IPS DF 4.7 (cell line): ENCODE data around the gene ANKRD33.
"Not testable (repeated sequence)": the region's sequence is repeated elsewhere in the genome, so short reads cannot be mapped to it uniquely, and the experiment has no call there.

Source experiments
- DNase-seq: peaks from one replicate; pipeline ENCODE4 v3.0.0-alpha.2; 2013; ENCODE audit warnings: low spot score; ENCODE audit errors: extremely low read depth

Gene ANKRD33

GRCh38 chr12:51879102-51879501, 8.8 kb upstream of the ANKRD33 start:
- DNase-seq: no peak

- no peak for DNase-seq
Measured at GRCh38 chr12:51883295-51883694, 4.6 kb upstream of the ANKRD33 start.

GRCh38 chr12:51883998-51884675, 3.8 kb upstream of the ANKRD33 start:
- no peak for DNase-seq

GRCh38 chr12:51884676-51885229, 3.1 kb upstream of the ANKRD33 start:
- no peak for DNase-seq

GRCh38 chr12:51885294-51886020, 2.4 kb upstream of the ANKRD33 start:
- not testable (repeated sequence) for DNase-seq

GRCh38 chr12:51886021-51886710, 1.7 kb upstream of the ANKRD33 start:
- no peak for DNase-seq

GRCh38 chr12:51888316-51889215, 663 bp downstream of the ANKRD33 start:
- no peak for DNase-seq

- DNase-seq: no peak
Measured at GRCh38 chr12:51889216-51890132, 1.6 kb downstream of the ANKRD33 start.

GRCh38 chr12:51890133-51890464, 2.2 kb downstream of the ANKRD33 start:
- DNase-seq: no peak

GRCh38 chr12:51890511-51891171, 2.7 kb downstream of the ANKRD33 start:
- DNase-seq: no peak

GRCh38 chr12:51891843-51892242, 3.9 kb downstream of the ANKRD33 start:
- DNase-seq: no peak

GRCh38 chr12:51893786-51894185, 5.9 kb downstream of the ANKRD33 start:
- no peak for DNase-seq

GRCh38 chr12:51895378-51896135, 7.7 kb downstream of the ANKRD33 start:
- DNase-seq: no peak

- DNase-seq: no peak
Measured at GRCh38 chr12:51896236-51896635, 8.3 kb downstream of the ANKRD33 start.

- DNase-seq: no peak
Measured at GRCh38 chr12:51897181-51897580, 9.3 kb downstream of the ANKRD33 start.

GRCh38 chr12:51898506-51898905, 10.6 kb downstream of the ANKRD33 start:
- DNase-seq: no peak

GRCh38 chr12:51898937-51899336, 11.0 kb downstream of the ANKRD33 start:
- no peak for DNase-seq

- no peak for DNase-seq
Measured at GRCh38 chr12:51900323-51900889, 12.5 kb downstream of the ANKRD33 start.
